ENCODE results near the gene BLACAT1.
"Not testable (repeated sequence)": the region's sequence is repeated elsewhere in the genome, so short reads cannot be mapped to it uniquely, and the experiment has no call there.

The BLACAT1 gene

GRCh38 chr1:205441716-205442050 lies 14.2 kb downstream of the BLACAT1 start:
- no peak for DNase-seq (ENCODE audit: low read depth, low spot score)

- no peak for DNase-seq (ENCODE audit: low read depth, low spot score)
These were observed 14.6 kb downstream of the BLACAT1 start for GRCh38 chr1:205441318-205441633.

- no peak for DNase-seq (ENCODE audit: low read depth, low spot score)
These were observed 15.1 kb downstream of the BLACAT1 start for GRCh38 chr1:205440476-205441317.

GRCh38 chr1:205440121-205440475 lies 15.7 kb downstream of the BLACAT1 start:
- no peak for DNase-seq (ENCODE audit: low read depth, low spot score)

GRCh38 chr1:205438213-205439158 lies 17.4 kb downstream of the BLACAT1 start:
- no peak for DNase-seq (ENCODE audit: low read depth, low spot score)

GRCh38 chr1:205437570-205437969 lies 18.3 kb downstream of the BLACAT1 start:
- no peak for DNase-seq (ENCODE audit: low read depth, low spot score)

GRCh38 chr1:205436776-205437410 lies 19.0 kb downstream of the BLACAT1 start:
- no peak for DNase-seq (ENCODE audit: low read depth, low spot score)

- no peak for DNase-seq (ENCODE audit: low read depth, low spot score)
These were observed 20.0 kb downstream of the BLACAT1 start for GRCh38 chr1:205435578-205436573.

GRCh38 chr1:205434738-205435137 lies 21.1 kb downstream of the BLACAT1 start:
- DNase-seq (ENCODE audit: low read depth, low spot score): no peak

- not testable (repeated sequence) for DNase-seq (ENCODE audit: low read depth, low spot score)
These were observed 23.2 kb downstream of the BLACAT1 start for GRCh38 chr1:205432692-205433091.

- DNase-seq (ENCODE audit: low read depth, low spot score): no peak
These were observed 23.7 kb downstream of the BLACAT1 start for GRCh38 chr1:205432116-205432515.

GRCh38 chr1:205430696-205431305 lies 25.0 kb downstream of the BLACAT1 start:
- no peak for DNase-seq (ENCODE audit: low read depth, low spot score)

- no peak for DNase-seq (ENCODE audit: low read depth, low spot score)
These were observed 25.8 kb downstream of the BLACAT1 start for GRCh38 chr1:205429762-205430695.

GRCh38 chr1:205424901-205425600 lies 30.8 kb downstream of the BLACAT1 start:
- DNase-seq (ENCODE audit: low read depth, low spot score): no peak

GRCh38 chr1:205423814-205424399 lies 31.9 kb downstream of the BLACAT1 start:
- DNase-seq (ENCODE audit: low read depth, low spot score): no peak

GRCh38 chr1:205422993-205423642 lies 32.7 kb downstream of the BLACAT1 start:
- no peak for DNase-seq (ENCODE audit: low read depth, low spot score)

GRCh38 chr1:205421798-205422197 lies 34.0 kb downstream of the BLACAT1 start, which contains the start of gene LEMD1:
LEMD1 (minus strand) TSS chr1:205422056; CDS start chr1:205420536, 1,520 bp downstream.
- DNase-seq (ENCODE audit: low read depth, low spot score): no peak

GRCh38 chr1:205420938-205421337 lies 34.9 kb downstream of the BLACAT1 start:
- DNase-seq (ENCODE audit: low read depth, low spot score): no peak

Measured in iPS DF 19.7 (cell line).